Limb (tissue), 2 donors: ENCODE data around the gene MXRA8.
"Not testable (repeated sequence)": the region's sequence is repeated elsewhere in the genome, so short reads cannot be mapped to it uniquely, and the experiment has no call there.

ENCODE experiments used
- DNase-seq, 2 donors: peaks; one replicate each; pipeline ENCODE4 v3.0.0-alpha.2; 2016; ENCODE audit errors: extremely low spot score in 2 of 2

Gene MXRA8

GRCh38 chr1:1358433-1359271 lies at the start of gene MXRA8:
Gene MXRA8 (minus strand): TSS chr1:1358555. CDS start chr1:1358504, 51 bp downstream.
- peak; percentile 82 to 88 for DNase-seq

GRCh38 chr1:1407636-1408318 lies 49.4 kb upstream of the MXRA8 start:
- DNase-seq: no peak

- DNase-seq: peak; percentile 92 to 95
Observed at GRCh38 chr1:1406821-1407635, 48.7 kb upstream of the MXRA8 start, which contains the start of gene MRPL20. Gene MRPL20 (minus strand): TSS chr1:1407293. CDS start chr1:1407217, 76 bp downstream.

- no peak for DNase-seq
Observed at GRCh38 chr1:1406101-1406820, 47.9 kb upstream of the MXRA8 start.

- no peak for DNase-seq
Observed at GRCh38 chr1:1403653-1404052, 45.3 kb upstream of the MXRA8 start.

- DNase-seq: not testable (repeated sequence)
Observed at GRCh38 chr1:1402901-1403392, 44.6 kb upstream of the MXRA8 start.

- DNase-seq: no peak
Observed at GRCh38 chr1:1402072-1402900, 43.9 kb upstream of the MXRA8 start.

GRCh38 chr1:1401457-1402010 lies 43.2 kb upstream of the MXRA8 start:
- DNase-seq: no peak

- DNase-seq: no peak
Observed at GRCh38 chr1:1400576-1401456, 42.5 kb upstream of the MXRA8 start.

GRCh38 chr1:1399872-1400575 lies 41.7 kb upstream of the MXRA8 start:
- no peak for DNase-seq

GRCh38 chr1:1399187-1399871 lies 41.0 kb upstream of the MXRA8 start, which contains the start of gene CCNL2:
Gene CCNL2 (minus strand): TSS chr1:1399335. CDS start chr1:1399306, 29 bp downstream.
- DNase-seq: peak; percentile 96 to 99

- no peak for DNase-seq
Observed at GRCh38 chr1:1398677-1399186, 40.4 kb upstream of the MXRA8 start.

- no peak for DNase-seq
Observed at GRCh38 chr1:1397839-1398523, 39.6 kb upstream of the MXRA8 start.

GRCh38 chr1:1395166-1395565 lies 36.8 kb upstream of the MXRA8 start:
- DNase-seq: no peak

GRCh38 chr1:1394116-1394515 lies 35.8 kb upstream of the MXRA8 start:
- no peak for DNase-seq

GRCh38 chr1:1393428-1393827 lies 35.1 kb upstream of the MXRA8 start:
- DNase-seq: no peak

- no peak for DNase-seq
Observed at GRCh38 chr1:1393014-1393413, 34.7 kb upstream of the MXRA8 start.
